Endodermal cell (in vitro differentiated cells): Measurements from ENCODE around the gene NKX2-2. TPM values are rescaled to one million over a fixed set of nuclear protein-coding genes. Genes with fewer than 3 reads are reported as not detected.

Experiments
- DNase-seq: peaks from one replicate; pipeline ENCODE4 v3.0.0-alpha.2; 2017
- H3K27ac ChIP-seq: 2 replicates; pipeline ENCODE4 v1.5.1; 2013; ENCODE audit warnings: mild to moderate bottlenecking, low read depth, low read length, moderate library complexity
- H3K27me3 ChIP-seq: 2 replicates; pipeline ENCODE4 v1.6.1; 2013; ENCODE audit warnings: mild to moderate bottlenecking, low read length, moderate library complexity; ENCODE audit not compliant: insufficient read depth, control insufficient read depth, poor library complexity, severe bottlenecking
- H3K36me3 ChIP-seq: 2 replicates; pipeline ENCODE4 v1.7.0; 2013; ENCODE audit warnings: mild to moderate bottlenecking, low read length, moderate library complexity; ENCODE audit not compliant: control insufficient read depth, insufficient read depth
- H3K4me1 ChIP-seq: one replicate; pipeline ENCODE4 v1.7.0; 2013; ENCODE audit warnings: low read length; ENCODE audit not compliant: control insufficient read depth, insufficient read depth
- H3K4me3 ChIP-seq: 2 replicates; pipeline ENCODE4 v1.5.1; 2013; ENCODE audit warnings: mild to moderate bottlenecking, low read length, moderate library complexity
- H3K9ac ChIP-seq: 2 replicates; pipeline ENCODE4 v1.6.1; 2013; ENCODE audit warnings: mild to moderate bottlenecking, low read length, moderate library complexity; ENCODE audit not compliant: poor library complexity, severe bottlenecking; ENCODE audit errors: extremely low read depth
- H3K9me3 ChIP-seq: 2 replicates; pipeline ENCODE4 v1.6.1; 2013; ENCODE audit warnings: mild to moderate bottlenecking, low read length, moderate library complexity; ENCODE audit not compliant: control insufficient read depth
- H3K27ac Mint-ChIP-seq: 2 replicates; pipeline ENCODE4 v1.8.0; 2020; ENCODE audit warnings: mixed read lengths
- H3K27me3 Mint-ChIP-seq: 2 replicates; pipeline ENCODE4 v1.8.0; 2021; ENCODE audit warnings: mild to moderate bottlenecking, mixed read lengths; ENCODE audit not compliant: insufficient read depth
- H3K36me3 Mint-ChIP-seq: 2 replicates; pipeline ENCODE4 v1.8.0; 2020; ENCODE audit warnings: low read depth, mixed read lengths
- H3K4me1 Mint-ChIP-seq: 2 replicates; pipeline ENCODE4 v1.8.0; 2020; ENCODE audit warnings: mixed read lengths
- H3K4me3 Mint-ChIP-seq: 2 replicates; pipeline ENCODE4 v1.8.0; 2020; ENCODE audit warnings: mild to moderate bottlenecking, moderate library complexity, mixed read lengths
- H3K9me3 Mint-ChIP-seq: 2 replicates; pipeline ENCODE4 v1.8.0; 2020; ENCODE audit warnings: mild to moderate bottlenecking, mixed read lengths
- WGBS, 2 experiments: methylation state at CpG; one replicate each; pipeline versions ENCODE4 v1.1.5 to v1.1.7; 2013; ENCODE audit warnings: missing lambda C conversion rate in 2 of 2, mixed read lengths in 1 of 2; ENCODE audit not compliant: insufficient coverage in 1 of 2, insufficient read length in 1 of 2; 5-methylcytosine and 5-hydroxymethylcytosine counted together
- total RNA-seq, 2 donors: library from RNA; stranded (reverse); fragmentation: NEBNext Ultra II Directional in 1 of 2; extraction: Animal tissue kit (Norgen Biotek cat#: 25700) in 1 of 2; gene quantifications; 2 replicates in 1 of 2; 3 replicates in 1 of 2; pipeline ENCODE4 v1.2.1, GENCODE V29; 2021
- TF ChIP-seq, protein P1 (sequence below): fragments of 200-600 bp; sonication (generic); conservative IDR thresholded peaks from 2 replicates; pipeline ENCODE4 v1.5.0; 2021; ENCODE audit warnings: antibody characterized with exemption, mild to moderate bottlenecking

Gene NKX2-2
- total RNA-seq, 2 donors from 2014 or later = 0.31 to 1.5 TPM

DNA sequence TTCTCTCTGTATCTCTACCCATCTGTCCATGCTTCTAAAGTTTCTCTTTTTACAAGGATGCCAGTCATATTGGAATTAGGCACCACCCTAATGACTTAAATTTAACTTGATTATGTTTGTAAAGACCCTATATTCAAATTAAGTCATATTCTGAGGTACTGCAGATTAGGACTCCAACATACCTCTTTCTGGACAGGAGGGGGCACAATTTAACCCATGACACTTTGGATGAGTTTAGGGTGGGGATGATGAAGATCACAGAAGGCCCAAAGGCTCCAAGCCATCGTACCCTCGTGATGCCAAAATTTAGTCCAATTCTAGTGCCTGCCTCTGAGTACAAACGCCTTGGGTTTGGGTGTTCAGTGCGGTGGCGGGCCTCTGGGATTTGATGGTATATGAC lies 15.0 kb upstream of the NKX2-2 start:
- no peaks in the 10 kb centered on the region for H3K36me3 ChIP-seq
- DNase-seq = no peak
- H3K9ac ChIP-seq = no peak overlapping the region
- Mint-ChIP-seq H3K27me3 (peaks cover 63% of the 10 kb centered on the region), H3K9me3 (no peaks in the 10 kb centered on the region), H3K4me1 (peaks cover 5% of the 10 kb centered on the region), H3K27ac (no peak overlapping the region), H3K36me3 (no peaks in the 10 kb centered on the region), H3K4me3 (no peak overlapping the region)
- TF ChIP-seq, protein P1, sequence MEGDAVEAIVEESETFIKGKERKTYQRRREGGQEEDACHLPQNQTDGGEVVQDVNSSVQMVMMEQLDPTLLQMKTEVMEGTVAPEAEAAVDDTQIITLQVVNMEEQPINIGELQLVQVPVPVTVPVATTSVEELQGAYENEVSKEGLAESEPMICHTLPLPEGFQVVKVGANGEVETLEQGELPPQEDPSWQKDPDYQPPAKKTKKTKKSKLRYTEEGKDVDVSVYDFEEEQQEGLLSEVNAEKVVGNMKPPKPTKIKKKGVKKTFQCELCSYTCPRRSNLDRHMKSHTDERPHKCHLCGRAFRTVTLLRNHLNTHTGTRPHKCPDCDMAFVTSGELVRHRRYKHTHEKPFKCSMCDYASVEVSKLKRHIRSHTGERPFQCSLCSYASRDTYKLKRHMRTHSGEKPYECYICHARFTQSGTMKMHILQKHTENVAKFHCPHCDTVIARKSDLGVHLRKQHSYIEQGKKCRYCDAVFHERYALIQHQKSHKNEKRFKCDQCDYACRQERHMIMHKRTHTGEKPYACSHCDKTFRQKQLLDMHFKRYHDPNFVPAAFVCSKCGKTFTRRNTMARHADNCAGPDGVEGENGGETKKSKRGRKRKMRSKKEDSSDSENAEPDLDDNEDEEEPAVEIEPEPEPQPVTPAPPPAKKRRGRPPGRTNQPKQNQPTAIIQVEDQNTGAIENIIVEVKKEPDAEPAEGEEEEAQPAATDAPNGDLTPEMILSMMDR = peak; percentile 54
- 74 to 83% methylated on average over 3 to 5 of the region's 5 CpGs for WGBS, 2 experiments
- H3K27me3 ChIP-seq = peaks cover 54% of the 10 kb centered on the region
- H3K4me3 ChIP-seq = no peak overlapping the region
- H3K9me3 ChIP-seq = no peaks in the 10 kb centered on the region
- no peak overlapping the region for H3K27ac ChIP-seq
- no peaks in the 10 kb centered on the region for H3K4me1 ChIP-seq

DNA sequence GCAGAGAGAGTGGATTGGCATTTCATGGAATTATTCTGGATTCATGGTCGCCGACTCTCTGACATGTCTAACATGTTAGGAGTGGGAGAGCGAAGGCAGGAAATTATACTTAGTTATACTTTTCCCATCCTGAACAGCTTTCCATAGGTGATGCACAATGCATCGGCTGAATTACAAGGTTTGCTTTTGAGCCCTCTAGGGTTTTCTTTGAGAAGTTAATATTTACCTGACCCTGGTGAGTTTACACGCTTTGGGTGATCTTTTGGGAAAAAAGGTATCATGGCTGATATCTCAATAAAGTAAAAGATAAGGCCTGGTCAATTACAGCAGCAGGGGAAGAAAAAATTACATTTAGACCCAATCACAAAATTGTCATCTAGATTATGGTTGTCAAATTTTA lies 14.0 kb upstream of the NKX2-2 start:
- Mint-ChIP-seq H3K9me3 (no peaks in the 10 kb centered on the region), H3K36me3 (no peaks in the 10 kb centered on the region), H3K4me3 (no peak overlapping the region), H3K4me1 (peaks cover 10% of the 10 kb centered on the region), H3K27me3 (peaks cover 66% of the 10 kb centered on the region), H3K27ac (no peak overlapping the region)
- H3K4me3 ChIP-seq = no peak overlapping the region
- peaks cover 1% of the 10 kb centered on the region for H3K4me1 ChIP-seq
- no peaks in the 10 kb centered on the region for H3K36me3 ChIP-seq
- no peak for DNase-seq
- no peaks in the 10 kb centered on the region for H3K9me3 ChIP-seq
- TF ChIP-seq, protein P1 = no peak
- H3K9ac ChIP-seq = no peak overlapping the region
- peaks cover 64% of the 10 kb centered on the region for H3K27me3 ChIP-seq
- H3K27ac ChIP-seq = no peak overlapping the region
- WGBS, 2 experiments = 88 to 93% methylated on average over 4 to 5 of the region's 5 CpGs

DNA sequence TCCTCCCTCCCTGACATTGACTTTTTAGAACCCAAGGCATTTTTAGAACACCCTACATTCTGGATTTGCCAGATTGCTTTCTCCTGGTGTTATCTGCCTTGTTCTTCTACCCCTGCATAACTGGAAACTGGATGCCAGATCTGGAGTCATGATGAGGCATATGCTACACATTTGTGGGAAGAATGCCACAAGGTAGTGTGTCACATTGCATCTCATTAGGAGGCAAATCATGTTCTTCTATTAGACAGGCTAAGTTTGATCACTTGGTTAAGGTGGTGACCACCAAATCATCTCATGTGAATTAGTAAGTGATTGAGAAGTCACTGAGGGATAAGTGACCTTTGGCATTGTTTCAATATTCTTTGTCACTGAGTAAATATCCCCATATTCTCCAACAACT lies 12.9 kb upstream of the NKX2-2 start:
- no peaks in the 10 kb centered on the region for H3K36me3 ChIP-seq
- no peak overlapping the region for H3K4me3 Mint-ChIP-seq
- H3K27ac ChIP-seq = no peak overlapping the region
- no peak overlapping the region for H3K27ac Mint-ChIP-seq
- H3K9me3 Mint-ChIP-seq = no peaks in the 10 kb centered on the region
- no peaks in the 10 kb centered on the region for H3K36me3 Mint-ChIP-seq
- DNase-seq = no peak
- peaks cover 75% of the 10 kb centered on the region for H3K27me3 ChIP-seq
- no peaks in the 10 kb centered on the region for H3K9me3 ChIP-seq
- H3K27me3 Mint-ChIP-seq = peaks cover 69% of the 10 kb centered on the region
- TF ChIP-seq, protein P1 = no peak
- no peak overlapping the region for H3K9ac ChIP-seq
- peaks cover 4% of the 10 kb centered on the region for H3K4me1 ChIP-seq
- H3K4me3 ChIP-seq = no peak overlapping the region
- H3K4me1 Mint-ChIP-seq = peaks cover 10% of the 10 kb centered on the region
